K562 (cell line): ENCODE data around the gene CD22. TPM values are rescaled to one million over a fixed set of nuclear protein-coding genes. Genes with fewer than 3 reads are reported as not detected.
A peak's percentile ranks its signal among the peaks of the same experiment; 100 is the strongest.

Source experiments
- BDP1 ChIP-seq: IDR thresholded peaks from 3 replicates; pipeline ENCODE4 v1.6.1; 2011; ENCODE audit not compliant: insufficient read length, insufficient read depth
- EWSR1 ChIP-seq: fragments of 450-650 bp; IDR thresholded peaks from 2 replicates; pipeline ENCODE4 v1.6.1; 2018; ENCODE audit warnings: borderline replicate concordance, mild to moderate bottlenecking, low read depth, moderate library complexity; ENCODE audit not compliant: partially characterized antibody
- HMG20A ChIP-seq: fragments of 450-650 bp; formaldehyde crosslinking; conservative IDR thresholded peaks from 2 replicates; pipeline ENCODE4 v1.4.0; 2020; ENCODE audit warnings: mild to moderate bottlenecking, mixed read lengths
- MNT ChIP-seq, 2 experiments: fragments of 450-650 bp; conservative IDR thresholded peaks; 2 replicates each; pipeline ENCODE4 v1.6.1; 2017; ENCODE audit warnings: mild to moderate bottlenecking in 2 of 2, moderate library complexity in 2 of 2
- POU5F1 ChIP-seq: fragments of 150-350 bp; IDR thresholded peaks from 2 replicates; pipeline ENCODE4 v1.6.1; 2014; ENCODE audit warnings: borderline replicate concordance, low read length, low read depth, mild to moderate bottlenecking; ENCODE audit not compliant: partially characterized antibody
- RBM14 ChIP-seq: fragments of 200-400 bp; formaldehyde crosslinking; IDR thresholded peaks from 2 replicates; pipeline ENCODE4 v1.6.1; 2018; ENCODE audit warnings: low read depth, mild to moderate bottlenecking, low read length, moderate library complexity, borderline replicate concordance; ENCODE audit not compliant: insufficient read depth
- RUNX1 ChIP-seq: sonication (generic); IDR thresholded peaks from 2 replicates; pipeline ENCODE4 v1.6.1; 2016; ENCODE audit warnings: antibody characterized with exemption, low read depth
- SRSF1 ChIP-seq: fragments of 200-400 bp; formaldehyde crosslinking; IDR thresholded peaks from 2 replicates; pipeline ENCODE4 v1.6.1; 2017; ENCODE audit warnings: mild to moderate bottlenecking, low read depth, low read length, moderate library complexity
- TCF3 ChIP-seq: sonication (generic); formaldehyde crosslinking; IDR thresholded peaks from 2 replicates; pipeline ENCODE4 v1.4.0; 2020; ENCODE audit warnings: mild to moderate bottlenecking, missing genetic modification reagents
- ZNF316 ChIP-seq: fragments of 450-650 bp; IDR thresholded peaks from 2 replicates; pipeline ENCODE4 v1.6.1; 2016
- polyA plus RNA-seq, 8 experiments: library from polyadenylated mRNA; depleted of rRNA in 4 of 8; stranded (reverse) in 5 of 8; unstranded in 3 of 8; fragments of >200 nt; fragmentation: Nextera tagmentation in 2 of 8; fragmentation: Illumina TruSeq in 1 of 8; extraction: Ambion mirVana in 2 of 8; extraction: Trizol in 1 of 8; gene quantifications; 2 replicates each; pipeline versions ENCODE4 v1.2.1 to v1.2.3, GENCODE V29; 2011 to 2014; ENCODE audit warnings: inconsistent platforms in 1 of 8, missing spikeins in 1 of 8
- total RNA-seq, 7 experiments: library from RNA; depleted of rRNA in 6 of 7; stranded (reverse); fragments of >200 nt in 6 of 7; fragmentation: Illumina TruSeq in 2 of 7; extraction: Trizol in 2 of 7; gene quantifications; 2 replicates each; pipeline versions ENCODE4 v1.2.1 to v1.2.3, GENCODE V29; 2011 to 2021; ENCODE audit warnings: low replicate concordance in 1 of 7
- TF ChIP-seq, protein P1 (sequence below): IDR thresholded peaks from 2 replicates; pipeline ENCODE4 v1.6.1; 2016; ENCODE audit warnings: missing genetic modification characterization, missing compliant biosample characterization
- TF ChIP-seq, protein P2 (sequence below): fragments of 200-600 bp; sonication (generic); IDR thresholded peaks from one replicate; pipeline ENCODE4 v1.6.1; 2012; ENCODE audit warnings: mild to moderate bottlenecking, low read depth, low read length, inconsistent platforms

CD22 gene
- total and polyA plus RNA-seq, 9 of the 15 experiments (the other 6 are each of a cell fraction or from before 2014, with no cell fraction given) = 0.29 to 5.0 (median 3.5) TPM

DNA sequence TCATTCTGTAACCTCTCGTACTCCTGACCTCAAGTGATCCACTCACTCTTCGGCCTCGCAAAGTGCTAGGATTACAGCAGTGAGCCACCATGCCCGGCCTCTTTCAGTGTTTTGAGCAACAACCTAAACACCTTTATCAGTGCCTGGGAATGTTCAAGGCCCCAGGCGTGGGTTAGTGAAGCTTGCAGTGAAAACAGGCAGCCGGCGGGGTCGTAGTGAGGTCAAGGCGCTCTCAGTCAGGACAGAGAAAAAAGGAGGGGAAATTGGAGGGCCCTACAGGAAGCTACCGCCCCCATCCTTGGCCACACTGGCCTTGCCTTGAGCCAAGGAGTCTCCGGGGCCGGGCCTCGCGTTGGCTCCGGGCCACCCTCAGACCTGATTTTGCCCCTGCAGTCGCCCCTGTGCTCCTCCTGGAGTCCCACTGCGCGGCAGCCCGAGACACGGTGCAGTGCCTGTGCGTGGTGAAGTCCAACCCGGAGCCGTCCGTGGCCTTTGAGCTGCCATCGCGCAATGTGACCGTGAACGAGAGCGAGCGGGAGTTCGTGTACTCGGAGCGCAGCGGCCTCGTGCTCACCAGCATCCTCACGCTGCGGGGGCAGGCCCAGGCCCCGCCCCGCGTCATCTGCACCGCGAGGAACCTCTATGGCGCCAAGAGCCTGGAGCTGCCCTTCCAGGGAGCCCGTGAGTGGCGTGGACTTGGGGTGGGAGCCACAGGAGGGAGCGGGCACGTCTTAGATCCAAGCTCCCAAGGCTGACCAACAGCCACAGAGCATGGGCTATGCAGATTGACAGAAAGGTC is 19.3 kb upstream of the CD22 start (continued):
- TF ChIP-seq, protein P1, sequence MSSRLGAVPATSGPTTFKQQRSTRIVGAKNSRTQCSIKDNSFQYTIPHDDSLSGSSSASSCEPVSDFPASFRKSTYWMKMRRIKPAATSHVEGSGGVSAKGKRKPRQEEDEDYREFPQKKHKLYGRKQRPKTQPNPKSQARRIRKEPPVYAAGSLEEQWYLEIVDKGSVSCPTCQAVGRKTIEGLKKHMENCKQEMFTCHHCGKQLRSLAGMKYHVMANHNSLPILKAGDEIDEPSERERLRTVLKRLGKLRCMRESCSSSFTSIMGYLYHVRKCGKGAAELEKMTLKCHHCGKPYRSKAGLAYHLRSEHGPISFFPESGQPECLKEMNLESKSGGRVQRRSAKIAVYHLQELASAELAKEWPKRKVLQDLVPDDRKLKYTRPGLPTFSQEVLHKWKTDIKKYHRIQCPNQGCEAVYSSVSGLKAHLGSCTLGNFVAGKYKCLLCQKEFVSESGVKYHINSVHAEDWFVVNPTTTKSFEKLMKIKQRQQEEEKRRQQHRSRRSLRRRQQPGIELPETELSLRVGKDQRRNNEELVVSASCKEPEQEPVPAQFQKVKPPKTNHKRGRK (tag) = no peak
- TF ChIP-seq EWSR1 (no peak), POU5F1 (no peak), ZNF316 (no peak), SRSF1 (no peak), HMG20A (CRISPR knock-in tag) (no peak), BDP1 (no peak), RBM14 (no peak), RUNX1 (no peak), TCF3 (CRISPR knock-in tag) (no peak), MNT (conservative IDR thresholded peaks at IDR 0.05) (peak in 1 of 2 experiments; percentile 6; a peak in 1 of 4 replicates)
- TF ChIP-seq, protein P2, sequence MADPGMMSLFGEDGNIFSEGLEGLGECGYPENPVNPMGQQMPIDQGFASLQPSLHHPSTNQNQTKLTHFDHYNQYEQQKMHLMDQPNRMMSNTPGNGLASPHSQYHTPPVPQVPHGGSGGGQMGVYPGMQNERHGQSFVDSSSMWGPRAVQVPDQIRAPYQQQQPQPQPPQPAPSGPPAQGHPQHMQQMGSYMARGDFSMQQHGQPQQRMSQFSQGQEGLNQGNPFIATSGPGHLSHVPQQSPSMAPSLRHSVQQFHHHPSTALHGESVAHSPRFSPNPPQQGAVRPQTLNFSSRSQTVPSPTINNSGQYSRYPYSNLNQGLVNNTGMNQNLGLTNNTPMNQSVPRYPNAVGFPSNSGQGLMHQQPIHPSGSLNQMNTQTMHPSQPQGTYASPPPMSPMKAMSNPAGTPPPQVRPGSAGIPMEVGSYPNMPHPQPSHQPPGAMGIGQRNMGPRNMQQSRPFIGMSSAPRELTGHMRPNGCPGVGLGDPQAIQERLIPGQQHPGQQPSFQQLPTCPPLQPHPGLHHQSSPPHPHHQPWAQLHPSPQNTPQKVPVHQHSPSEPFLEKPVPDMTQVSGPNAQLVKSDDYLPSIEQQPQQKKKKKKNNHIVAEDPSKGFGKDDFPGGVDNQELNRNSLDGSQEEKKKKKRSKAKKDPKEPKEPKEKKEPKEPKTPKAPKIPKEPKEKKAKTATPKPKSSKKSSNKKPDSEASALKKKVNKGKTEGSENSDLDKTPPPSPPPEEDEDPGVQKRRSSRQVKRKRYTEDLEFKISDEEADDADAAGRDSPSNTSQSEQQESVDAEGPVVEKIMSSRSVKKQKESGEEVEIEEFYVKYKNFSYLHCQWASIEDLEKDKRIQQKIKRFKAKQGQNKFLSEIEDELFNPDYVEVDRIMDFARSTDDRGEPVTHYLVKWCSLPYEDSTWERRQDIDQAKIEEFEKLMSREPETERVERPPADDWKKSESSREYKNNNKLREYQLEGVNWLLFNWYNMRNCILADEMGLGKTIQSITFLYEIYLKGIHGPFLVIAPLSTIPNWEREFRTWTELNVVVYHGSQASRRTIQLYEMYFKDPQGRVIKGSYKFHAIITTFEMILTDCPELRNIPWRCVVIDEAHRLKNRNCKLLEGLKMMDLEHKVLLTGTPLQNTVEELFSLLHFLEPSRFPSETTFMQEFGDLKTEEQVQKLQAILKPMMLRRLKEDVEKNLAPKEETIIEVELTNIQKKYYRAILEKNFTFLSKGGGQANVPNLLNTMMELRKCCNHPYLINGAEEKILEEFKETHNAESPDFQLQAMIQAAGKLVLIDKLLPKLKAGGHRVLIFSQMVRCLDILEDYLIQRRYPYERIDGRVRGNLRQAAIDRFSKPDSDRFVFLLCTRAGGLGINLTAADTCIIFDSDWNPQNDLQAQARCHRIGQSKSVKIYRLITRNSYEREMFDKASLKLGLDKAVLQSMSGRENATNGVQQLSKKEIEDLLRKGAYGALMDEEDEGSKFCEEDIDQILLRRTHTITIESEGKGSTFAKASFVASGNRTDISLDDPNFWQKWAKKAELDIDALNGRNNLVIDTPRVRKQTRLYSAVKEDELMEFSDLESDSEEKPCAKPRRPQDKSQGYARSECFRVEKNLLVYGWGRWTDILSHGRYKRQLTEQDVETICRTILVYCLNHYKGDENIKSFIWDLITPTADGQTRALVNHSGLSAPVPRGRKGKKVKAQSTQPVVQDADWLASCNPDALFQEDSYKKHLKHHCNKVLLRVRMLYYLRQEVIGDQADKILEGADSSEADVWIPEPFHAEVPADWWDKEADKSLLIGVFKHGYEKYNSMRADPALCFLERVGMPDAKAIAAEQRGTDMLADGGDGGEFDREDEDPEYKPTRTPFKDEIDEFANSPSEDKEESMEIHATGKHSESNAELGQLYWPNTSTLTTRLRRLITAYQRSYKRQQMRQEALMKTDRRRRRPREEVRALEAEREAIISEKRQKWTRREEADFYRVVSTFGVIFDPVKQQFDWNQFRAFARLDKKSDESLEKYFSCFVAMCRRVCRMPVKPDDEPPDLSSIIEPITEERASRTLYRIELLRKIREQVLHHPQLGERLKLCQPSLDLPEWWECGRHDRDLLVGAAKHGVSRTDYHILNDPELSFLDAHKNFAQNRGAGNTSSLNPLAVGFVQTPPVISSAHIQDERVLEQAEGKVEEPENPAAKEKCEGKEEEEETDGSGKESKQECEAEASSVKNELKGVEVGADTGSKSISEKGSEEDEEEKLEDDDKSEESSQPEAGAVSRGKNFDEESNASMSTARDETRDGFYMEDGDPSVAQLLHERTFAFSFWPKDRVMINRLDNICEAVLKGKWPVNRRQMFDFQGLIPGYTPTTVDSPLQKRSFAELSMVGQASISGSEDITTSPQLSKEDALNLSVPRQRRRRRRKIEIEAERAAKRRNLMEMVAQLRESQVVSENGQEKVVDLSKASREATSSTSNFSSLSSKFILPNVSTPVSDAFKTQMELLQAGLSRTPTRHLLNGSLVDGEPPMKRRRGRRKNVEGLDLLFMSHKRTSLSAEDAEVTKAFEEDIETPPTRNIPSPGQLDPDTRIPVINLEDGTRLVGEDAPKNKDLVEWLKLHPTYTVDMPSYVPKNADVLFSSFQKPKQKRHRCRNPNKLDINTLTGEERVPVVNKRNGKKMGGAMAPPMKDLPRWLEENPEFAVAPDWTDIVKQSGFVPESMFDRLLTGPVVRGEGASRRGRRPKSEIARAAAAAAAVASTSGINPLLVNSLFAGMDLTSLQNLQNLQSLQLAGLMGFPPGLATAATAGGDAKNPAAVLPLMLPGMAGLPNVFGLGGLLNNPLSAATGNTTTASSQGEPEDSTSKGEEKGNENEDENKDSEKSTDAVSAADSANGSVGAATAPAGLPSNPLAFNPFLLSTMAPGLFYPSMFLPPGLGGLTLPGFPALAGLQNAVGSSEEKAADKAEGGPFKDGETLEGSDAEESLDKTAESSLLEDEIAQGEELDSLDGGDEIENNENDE = no peak
